ENCODE measurements around the gene DAND5.

- no peak for TF ChIP-seq CTCF (IDR thresholded peaks at IDR 0.05)
- TF ChIP-seq POLR2A (IDR thresholded peaks at IDR 0.05) = no peak
- peak; percentile 16 for TF ChIP-seq POLR2AphosphoS5 (IDR thresholded peaks at IDR 0.05)
Measured at GRCh38 chr19:12956446-12957388, 12.7 kb upstream of the DAND5 start, which contains the start of gene GADD45GIP1.
